HG03469 (cell line): ENCODE results near the gene SGIP1.
"Not testable (repeated sequence)": the region's sequence is repeated elsewhere in the genome, so short reads cannot be mapped to it uniquely, and the experiment has no call there.

Experiments
- ATAC-seq: cut with Tn5 transposase; IDR thresholded peaks from one replicate; pipeline ENCODE4 v1.9.1; 2021; ENCODE audit warnings: mild to moderate bottlenecking, moderate library complexity, moderate number of reproducible peaks; ENCODE audit not compliant: unreplicated experiment

SGIP1 gene

DNA sequence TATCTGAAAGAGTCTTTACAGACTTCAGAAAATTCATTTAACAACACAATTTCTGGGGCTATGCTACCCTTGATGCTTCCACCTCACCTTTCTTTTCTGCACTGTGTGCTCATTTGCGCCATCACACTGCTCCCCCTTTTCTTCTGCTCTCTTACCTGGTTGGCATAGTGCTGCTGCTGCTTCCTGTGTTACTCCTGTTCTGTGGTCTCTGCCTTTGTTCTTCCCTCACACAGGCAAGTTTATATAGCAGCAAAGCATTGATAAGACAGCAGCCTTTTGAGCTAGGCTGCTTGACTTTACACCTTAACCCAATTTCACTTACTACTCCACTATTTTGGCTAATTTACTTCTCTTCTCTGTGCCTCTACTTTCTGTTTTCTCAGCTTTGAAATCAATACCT is 18.3 kb downstream of the SGIP1 start:
- no peak for ATAC-seq

DNA sequence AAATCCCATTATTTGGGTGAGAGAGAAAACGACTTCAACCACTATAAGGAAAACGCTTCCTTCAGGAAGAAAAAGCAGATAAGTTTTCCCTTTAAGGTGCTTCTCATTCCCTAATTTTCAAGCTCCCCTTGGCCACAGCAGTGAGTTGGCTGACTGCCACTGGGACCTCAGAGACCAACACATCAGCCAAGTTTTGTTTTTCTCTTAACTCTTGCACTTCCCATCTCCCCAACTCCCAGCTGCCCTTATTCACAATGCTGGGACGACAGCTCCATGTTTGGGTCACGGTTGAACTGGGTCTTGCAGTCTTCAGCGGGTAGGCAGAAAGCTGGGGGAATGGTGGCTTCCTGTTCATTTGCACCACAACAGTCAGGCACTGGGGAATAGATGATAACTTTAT is 18.9 kb downstream of the SGIP1 start:
- no peak for ATAC-seq

DNA sequence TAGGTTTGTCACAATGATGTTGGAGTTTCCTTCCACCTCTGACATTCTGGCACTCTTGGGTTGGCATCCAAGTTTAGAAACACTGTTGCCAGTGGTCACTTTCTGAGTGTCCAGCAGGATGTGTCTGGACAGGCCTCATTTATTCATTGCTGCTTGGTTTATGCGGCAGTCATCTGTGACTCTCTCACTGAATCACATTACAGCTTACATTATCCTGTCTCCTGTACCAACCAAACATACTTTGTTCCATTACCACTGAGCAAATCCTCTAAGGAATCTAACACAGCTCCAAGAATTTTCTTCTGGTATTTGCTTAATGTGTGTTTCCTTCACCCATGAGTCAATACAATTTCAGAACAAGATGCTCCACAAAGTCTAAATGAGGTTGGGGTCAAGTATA is 19.9 kb downstream of the SGIP1 start:
- ATAC-seq = no peak

DNA sequence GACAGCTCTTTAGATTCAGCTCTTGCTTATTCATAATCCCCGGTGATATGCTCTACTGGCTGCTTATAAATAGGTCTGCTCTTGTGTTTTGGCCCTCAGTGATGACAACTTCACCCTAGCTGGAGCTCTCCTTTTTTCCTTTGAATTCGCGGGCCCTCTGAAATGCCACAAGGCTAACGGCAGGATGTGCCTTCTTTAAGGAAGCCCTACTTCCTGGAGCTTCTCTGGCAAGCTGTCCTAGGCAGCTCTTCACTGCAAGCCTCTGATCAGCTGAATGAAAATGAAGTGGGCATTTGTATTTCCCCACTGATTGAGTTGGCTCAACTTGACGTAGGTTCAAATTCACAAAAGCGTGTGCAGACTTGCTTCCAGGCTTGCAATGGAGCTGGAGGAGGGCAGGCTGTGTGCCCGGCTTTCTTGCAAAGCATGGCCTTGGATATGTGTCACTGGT is 22.2 kb downstream of the SGIP1 start:
- ATAC-seq = no peak

DNA sequence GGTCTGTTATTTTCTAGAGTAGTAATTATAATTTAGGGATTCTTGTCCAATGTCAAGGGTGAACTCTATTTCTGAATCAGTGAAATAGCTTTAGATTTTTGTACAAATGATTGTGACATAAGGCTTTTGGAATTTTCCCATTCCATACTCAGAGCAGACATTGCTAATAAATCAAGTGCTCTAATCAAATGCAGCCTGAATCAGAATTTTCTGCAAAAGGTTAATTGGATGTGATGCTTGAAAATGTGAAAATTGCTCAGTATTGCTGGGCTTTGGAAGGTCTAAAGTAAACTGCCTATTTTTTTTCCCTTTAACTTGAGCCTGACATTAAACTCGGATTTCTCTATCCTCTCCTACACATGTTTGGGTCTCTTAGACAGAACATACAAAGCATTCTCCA is 23.2 kb downstream of the SGIP1 start:
- no peak for ATAC-seq

GRCh38 chr1:66559517-66559916 is 25.6 kb downstream of the SGIP1 start:
- no peak for ATAC-seq

DNA sequence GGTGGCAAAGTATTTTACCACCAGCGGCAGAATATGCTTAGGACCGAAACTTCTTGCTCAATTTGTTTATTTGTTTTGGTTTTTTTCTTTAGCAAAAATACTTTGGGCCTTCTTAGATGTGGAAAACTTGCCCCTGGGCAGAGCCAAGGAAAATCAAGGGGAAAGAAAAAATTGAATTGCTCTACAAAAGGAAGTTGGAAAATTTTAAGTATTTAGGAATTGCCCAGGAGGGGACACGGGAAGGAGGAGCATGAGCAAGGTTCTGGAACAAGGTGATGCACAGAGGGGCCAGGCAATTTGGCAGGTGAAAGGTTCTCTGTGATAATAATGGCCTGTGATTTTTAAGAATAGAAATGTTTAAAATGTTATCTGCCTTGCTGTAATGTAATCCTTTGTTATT is 28.6 kb downstream of the SGIP1 start:
- ATAC-seq = no peak

DNA sequence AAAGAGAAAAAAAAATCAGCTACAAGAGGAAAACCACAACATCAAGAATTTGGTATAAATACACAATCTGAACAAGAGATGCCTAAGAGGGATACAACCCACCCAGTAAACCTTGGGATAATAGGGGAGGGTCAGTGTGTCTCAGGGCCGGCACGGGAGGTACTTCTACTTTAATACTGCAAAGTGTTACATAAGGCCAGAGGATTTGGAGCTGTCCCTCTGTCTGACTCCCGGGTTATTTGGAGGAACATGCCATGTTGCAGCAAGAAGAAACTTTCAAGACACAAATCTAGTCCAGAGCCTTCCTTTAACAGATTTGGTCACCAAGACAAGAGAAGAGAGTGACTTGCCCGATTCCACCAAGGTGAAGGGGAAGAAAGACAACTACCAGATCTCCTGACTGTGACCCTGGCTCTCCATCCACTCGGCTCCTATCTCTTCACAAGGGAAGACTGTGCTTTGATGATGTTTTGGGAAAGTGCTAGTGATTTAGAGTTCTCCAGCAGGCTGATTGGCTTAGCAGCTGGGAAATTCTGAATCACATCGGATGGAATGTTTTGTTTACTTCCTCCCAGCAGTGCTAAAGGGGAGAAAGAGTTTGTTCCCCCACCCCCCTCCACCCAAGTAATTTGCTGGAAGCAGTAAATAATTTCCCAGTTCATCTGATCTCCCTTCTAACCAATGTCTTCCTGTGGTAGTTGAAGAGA is 29.3 kb downstream of the SGIP1 start:
- ATAC-seq = no peak

- ATAC-seq = no peak
These were observed 30.1 kb downstream of the SGIP1 start for GRCh38 chr1:66563941-66564630.

GRCh38 chr1:66570196-66570595 is 36.2 kb downstream of the SGIP1 start:
- ATAC-seq = no peak

GRCh38 chr1:66571789-66572188 is 37.8 kb downstream of the SGIP1 start:
- ATAC-seq = no peak

GRCh38 chr1:66575739-66576138 is 41.8 kb downstream of the SGIP1 start:
- ATAC-seq = no peak

- no peak for ATAC-seq
These were observed 42.7 kb downstream of the SGIP1 start for GRCh38 chr1:66576645-66577044.

- no peak for ATAC-seq
These were observed 44.9 kb downstream of the SGIP1 start for GRCh38 chr1:66578841-66579240.

- ATAC-seq = no peak
These were observed 46.1 kb downstream of the SGIP1 start for GRCh38 chr1:66580081-66580480.

GRCh38 chr1:66583021-66583420 is 49.1 kb downstream of the SGIP1 start:
- no peak for ATAC-seq

DNA sequence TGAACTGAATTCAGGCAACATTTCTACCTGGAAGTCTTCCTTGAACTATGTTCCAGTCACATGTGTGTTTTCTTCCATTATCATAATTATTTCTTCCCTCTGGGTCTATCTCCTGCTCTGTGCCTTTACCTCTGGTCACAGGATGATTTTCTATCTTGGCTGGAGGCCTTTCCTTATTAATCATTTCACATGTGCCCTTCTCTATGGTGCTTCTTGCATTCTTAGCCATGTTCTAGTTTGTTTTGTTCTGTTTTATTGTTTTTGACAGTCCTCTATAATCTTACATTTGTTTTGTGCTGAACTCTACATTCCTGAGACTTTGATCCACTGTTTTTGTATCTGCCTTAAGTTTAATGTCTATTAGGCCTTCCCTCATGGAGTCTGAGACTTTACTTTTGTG is 51.0 kb downstream of the SGIP1 start:
- ATAC-seq = no peak

- ATAC-seq = no peak
These were observed 55.4 kb downstream of the SGIP1 start for GRCh38 chr1:66589326-66589725.

DNA sequence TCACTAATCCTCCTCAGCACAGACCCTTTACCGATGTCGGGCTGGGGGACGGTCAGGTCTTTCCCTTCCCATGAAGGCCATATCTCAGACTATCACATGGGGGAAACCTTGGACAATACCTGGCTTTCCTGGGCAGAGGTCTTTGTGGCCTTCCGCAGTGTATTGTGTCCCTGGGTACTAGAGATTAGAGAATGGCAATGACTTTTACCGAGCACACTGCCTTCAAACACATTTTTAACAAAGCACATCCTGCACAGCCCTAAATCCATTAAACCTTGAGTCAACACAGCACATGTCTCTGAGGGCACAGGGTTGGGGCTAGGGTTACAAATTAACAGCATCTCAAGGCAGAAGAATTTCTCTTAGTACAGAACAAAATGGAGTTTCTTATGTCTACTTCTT is 58.2 kb downstream of the SGIP1 start:
- ATAC-seq = not testable (repeated sequence)

DNA sequence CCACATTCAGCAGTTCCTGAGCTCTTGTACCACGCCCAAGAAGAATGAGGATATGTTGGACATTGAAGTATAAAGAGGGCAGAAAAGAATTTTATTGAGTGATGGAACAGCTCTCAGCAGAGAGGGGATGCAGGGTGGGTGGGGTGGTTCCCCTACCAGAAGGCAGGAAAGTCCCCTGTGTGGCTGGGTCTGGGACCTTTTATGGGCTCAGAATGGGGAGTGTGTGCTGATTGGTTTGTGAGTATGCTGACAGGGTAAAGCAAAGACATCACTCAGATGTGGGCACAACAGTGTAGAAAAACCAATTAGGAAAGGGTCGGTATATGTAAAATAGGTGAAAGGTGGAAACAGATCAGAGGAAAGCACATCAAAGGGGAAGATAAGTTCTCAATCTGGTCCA is 62.2 kb downstream of the SGIP1 start:
- ATAC-seq = no peak

DNA sequence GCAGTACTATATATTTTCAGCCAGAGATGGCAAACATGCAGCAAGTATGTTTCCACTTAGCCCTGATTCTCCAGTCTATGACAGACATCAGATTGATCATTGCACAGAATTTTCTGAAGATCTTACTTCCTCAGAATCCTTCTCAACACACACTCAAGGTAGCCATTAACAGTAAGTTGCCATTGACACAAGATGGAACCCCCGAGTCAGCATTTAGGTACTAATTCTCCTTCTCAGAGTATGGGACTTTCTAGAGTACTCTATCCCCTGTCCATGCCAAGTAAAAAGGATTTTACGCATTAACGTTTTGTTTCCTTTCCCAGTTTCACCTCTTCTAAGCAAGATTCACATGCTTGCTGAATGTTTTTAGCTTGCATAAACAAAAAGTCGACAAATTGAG is 63.5 kb downstream of the SGIP1 start:
- no peak for ATAC-seq

DNA sequence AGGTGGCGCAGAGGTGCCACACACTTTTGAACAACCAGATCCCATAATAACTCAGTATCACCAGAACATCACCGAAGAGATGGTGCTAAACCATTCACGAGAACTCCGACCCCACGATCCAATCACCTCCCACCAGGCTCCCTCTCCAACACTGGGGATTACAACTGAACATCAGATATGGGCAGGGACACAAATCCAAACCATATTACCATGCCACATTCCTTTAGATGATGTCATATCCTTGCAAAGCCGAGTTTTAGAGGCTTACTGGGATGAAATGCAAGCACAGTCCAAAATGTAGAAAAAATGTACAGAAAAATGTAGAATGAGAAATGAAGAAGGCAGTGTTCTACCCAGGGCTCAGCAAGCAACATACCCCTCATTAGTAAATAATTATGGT is 64.7 kb downstream of the SGIP1 start:
- ATAC-seq = no peak

DNA sequence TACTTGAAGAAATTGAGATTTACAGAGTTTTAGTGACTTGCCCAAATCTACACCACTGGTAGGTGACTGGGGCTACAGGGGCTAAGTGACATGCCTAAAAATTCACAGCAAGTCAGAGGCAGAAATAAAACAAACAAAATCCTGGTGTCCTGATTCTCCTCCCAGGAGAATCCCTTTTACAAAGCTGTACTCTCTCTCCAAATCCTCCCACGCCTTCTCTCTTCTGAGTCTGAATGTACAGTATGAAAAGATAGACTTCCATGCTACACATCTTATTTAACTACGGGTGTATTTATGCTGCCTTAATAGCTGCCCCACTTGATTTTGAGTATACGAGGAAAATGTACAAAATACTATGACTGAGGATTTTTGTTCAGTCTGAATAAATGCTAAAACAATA is 65.4 kb downstream of the SGIP1 start:
- no peak for ATAC-seq
